Measurements from ENCODE around the gene KRTAP4-5.
"Not testable (repeated sequence)": the region's sequence is repeated elsewhere in the genome, so short reads cannot be mapped to it uniquely, and the experiment has no call there.

KRTAP4-5 gene

DNA sequence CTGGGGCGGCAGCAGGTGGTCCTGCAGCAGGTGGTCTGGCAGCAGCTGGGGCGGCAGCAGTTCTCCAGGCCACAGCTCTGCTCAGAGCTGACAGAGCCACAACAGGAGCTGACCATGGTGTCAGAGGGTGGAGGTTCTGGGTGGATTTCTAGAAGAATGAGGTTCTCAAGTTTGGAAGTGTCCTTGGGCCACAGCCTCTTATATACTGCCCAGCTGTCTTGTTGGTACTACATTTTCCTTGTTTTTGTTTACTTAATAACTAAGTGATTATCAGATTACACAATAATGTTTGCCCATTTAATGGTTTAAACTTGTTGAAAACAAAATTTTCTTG, at the start of gene KRTAP4-5:
KRTAP4-5 (minus strand) TSS at position 174 of the 334 bp plus-strand sequence; CDS start at position 116, 58 bp downstream.
- DNase-seq = no peak

GRCh38 chr17:41196068-41196467, 46.4 kb upstream of the KRTAP4-5 start:
- DNase-seq = no peak

- no peak for DNase-seq
Observed at GRCh38 chr17:41190328-41190727, 40.7 kb upstream of the KRTAP4-5 start.

DNA sequence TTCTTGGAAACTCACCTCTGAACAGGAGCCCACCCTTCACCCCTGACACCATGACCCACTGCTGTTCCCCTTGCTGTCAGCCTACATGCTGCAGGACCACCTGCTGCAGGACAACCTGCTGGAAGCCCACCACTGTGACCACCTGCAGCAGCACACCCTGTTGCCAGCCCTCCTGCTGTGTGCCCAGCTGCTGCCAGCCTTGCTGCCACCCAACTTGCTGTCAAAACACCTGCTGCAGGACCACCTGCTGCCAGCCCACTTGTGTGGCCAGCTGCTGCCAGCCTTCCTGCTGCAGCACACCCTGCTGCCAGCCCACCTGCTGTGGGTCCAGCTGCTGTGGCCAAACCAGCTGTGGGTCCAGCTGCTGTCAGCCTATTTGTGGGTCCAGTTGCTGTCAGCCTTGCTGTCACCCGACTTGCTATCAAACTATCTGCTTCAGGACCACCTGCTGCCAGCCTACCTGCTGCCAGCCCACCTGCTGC, 40.3 kb upstream of the KRTAP4-5 start, which contains the start of gene KRTAP9-1:
KRTAP9-1 (plus strand) TSS at position 51 of the 482 bp plus-strand sequence; CDS start at position 51, 0 bp downstream.
- not testable (repeated sequence) for DNase-seq

- no peak for DNase-seq
Observed at GRCh38 chr17:41186872-41187271, 37.2 kb upstream of the KRTAP4-5 start.

- no peak for DNase-seq
Observed at GRCh38 chr17:41185001-41185400, 35.4 kb upstream of the KRTAP4-5 start.

DNA sequence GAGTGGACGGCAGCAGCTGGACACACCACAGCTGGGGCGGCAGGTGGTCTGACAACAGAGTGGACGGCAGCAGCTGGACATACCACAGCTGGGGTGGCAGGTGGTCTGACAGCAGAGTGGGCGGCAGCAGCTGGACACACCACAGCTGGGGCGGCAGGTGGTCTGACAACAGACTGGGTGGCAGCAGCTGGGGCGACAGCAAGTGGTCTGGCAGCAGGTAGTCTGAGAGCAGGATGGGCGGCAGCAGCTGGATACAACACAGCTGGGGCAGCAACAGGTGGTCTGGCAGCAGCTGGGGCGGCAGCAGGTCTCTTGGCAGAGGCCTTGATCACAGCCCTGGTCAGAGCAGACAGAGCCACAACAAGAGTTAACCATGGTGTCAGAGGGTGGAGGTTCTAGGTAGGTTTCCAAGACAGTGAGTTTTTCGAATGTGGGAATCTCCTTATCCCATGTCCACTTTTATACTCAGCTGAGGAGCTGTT, 34.9 kb upstream of the KRTAP4-5 start, which contains the start of gene KRTAP4-1:
KRTAP4-1 (minus strand) TSS at position 432 of the 482 bp plus-strand sequence; CDS start at position 375, 57 bp downstream.
- DNase-seq = no peak

GRCh38 chr17:41178843-41179616, 29.4 kb upstream of the KRTAP4-5 start:
- no peak for DNase-seq

- DNase-seq = no peak
Observed at GRCh38 chr17:41178341-41178740, 28.7 kb upstream of the KRTAP4-5 start.

DNA sequence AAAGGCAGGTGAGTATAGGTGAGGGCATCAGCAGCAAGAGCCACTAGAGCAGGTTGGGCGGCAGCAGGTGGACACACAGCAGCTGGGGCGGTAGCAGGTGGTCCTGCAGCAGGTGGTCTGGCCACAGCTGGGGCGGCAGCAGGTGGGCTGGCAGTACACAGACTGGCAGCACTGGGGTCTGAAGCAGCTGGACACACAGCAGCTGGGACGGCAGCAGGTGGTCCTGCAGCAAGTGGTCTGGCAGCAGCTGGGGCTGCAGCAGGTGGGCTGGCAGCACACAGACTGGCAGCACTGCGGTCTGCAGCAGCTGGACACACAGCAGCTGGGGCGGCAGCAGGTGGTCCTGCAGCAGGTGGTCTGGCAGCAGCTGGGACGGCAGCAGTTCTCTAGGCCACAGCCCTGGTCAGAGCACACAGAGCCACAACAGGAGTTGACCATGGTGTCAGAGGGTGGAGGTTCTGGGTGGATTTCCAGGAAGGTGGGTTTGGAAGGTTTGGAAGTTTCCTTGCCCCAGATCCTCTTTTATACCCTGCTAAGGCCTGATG, 28.2 kb upstream of the KRTAP4-5 start, which contains the start of gene KRTAP4-2:
KRTAP4-2 (minus strand) TSS at position 495 of the 545 bp plus-strand sequence; CDS start at position 438, 57 bp downstream.
- DNase-seq = no peak

DNA sequence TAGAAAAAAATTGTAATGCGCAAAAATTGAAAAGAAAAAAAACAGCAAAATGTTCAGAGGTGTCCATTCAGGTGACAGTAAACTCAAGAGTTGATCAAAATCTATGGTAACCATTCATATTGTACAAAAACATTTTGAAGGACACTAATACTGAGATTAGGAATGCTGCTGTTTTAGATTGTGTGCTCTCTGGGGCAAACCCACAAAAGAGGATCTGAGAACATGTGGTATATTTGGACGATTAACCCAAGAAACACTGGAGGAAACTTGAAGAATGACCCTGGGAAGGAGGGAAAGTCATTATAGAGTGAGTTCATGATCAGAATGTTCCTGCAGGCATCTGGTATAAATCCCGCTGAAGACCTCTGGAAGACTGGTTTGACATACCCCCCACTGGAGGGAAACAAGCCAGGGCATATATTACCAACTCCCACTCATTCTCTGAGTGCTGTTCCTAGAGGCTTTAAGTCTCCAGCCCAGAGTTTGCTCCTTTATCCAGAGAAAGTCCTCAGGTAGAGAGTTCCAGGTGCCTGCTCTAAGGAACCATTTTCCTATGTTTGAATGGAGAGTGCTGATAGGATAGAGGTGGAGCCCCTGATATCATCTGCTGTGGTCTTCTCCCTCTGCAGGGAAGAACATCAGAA, 27.2 kb upstream of the KRTAP4-5 start:
- no peak for DNase-seq

DNA sequence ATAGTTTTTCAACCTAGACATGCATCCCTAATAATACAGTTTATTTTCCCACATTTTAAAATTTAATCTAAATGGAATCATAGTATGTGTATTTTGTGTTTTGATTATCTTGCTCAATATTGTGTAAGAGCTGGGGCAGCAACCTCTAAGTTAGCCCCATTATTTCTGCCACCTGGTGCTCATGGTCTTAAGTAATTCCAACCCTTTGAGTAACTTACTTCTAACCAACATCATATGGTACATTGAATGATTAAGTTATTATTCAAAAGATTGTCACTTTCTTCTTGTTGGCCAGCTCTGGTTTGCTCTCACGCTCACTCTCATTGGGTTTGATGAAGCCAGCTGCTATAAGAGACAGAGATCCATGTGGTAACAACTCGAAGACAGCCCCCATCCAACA, 22.3 kb upstream of the KRTAP4-5 start:
- no peak for DNase-seq

- DNase-seq = no peak
Observed at GRCh38 chr17:41168121-41168520, 18.5 kb upstream of the KRTAP4-5 start, which contains the start of gene KRTAP4-3. TSS of gene KRTAP4-3 (minus strand) at chr17:41168221. CDS start at chr17:41168172, 49 bp downstream.

- no peak for DNase-seq
Observed at GRCh38 chr17:41167561-41167960, 17.9 kb upstream of the KRTAP4-5 start.

- DNase-seq = no peak
Observed at GRCh38 chr17:41163828-41164227, 14.2 kb upstream of the KRTAP4-5 start.

DNA sequence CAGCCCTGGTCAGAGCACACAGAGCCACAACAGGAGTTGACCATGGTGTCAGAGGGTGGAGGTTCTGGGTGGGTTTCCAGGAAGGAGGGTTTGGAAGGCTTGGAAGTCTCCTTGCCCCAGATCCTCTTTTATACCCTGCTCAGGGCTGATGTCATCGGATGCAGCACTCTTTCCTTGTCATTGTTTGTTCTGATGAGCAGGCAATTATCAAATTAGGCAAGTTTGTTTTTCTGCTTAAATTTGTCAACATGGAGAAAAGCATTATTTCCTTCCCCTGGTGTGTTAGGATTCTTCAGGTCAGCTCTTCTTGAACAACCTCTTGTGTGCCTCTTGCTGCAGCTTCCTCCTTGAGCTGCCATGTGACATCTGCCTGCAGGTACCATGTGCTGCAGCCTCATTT, 11.0 kb upstream of the KRTAP4-5 start, which contains the start of gene KRTAP4-4:
KRTAP4-4 (minus strand) TSS at position 101 of the 400 bp plus-strand sequence; CDS start at position 44, 57 bp downstream.
- no peak for DNase-seq

GRCh38 chr17:41160190-41160589, 10.6 kb upstream of the KRTAP4-5 start:
- not testable (repeated sequence) for DNase-seq

DNA sequence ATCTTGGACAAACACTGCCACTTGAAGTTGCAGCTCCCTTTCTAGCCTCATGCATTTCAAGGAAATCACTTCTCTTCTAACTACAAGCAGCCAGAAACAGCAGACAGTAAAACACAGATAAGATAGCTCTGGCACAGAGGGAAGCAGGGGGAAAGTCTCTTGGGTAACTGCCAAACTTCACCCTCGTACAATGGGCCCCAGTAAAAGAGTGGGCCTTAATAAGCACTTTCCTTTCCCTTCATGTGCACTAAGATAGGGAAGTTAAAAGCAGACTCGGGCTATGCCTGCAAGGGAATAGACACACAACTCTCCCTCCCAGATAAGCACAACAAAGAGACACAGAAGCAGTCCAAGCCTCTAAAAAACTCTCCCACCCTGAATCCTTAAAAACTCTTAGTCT, 4.2 kb upstream of the KRTAP4-5 start:
- DNase-seq = no peak

- no peak for DNase-seq
Observed at GRCh38 chr17:41151525-41151924, 1.9 kb upstream of the KRTAP4-5 start.

- DNase-seq = no peak
Observed at GRCh38 chr17:41150026-41150425, 401 bp upstream of the KRTAP4-5 start.

DNA sequence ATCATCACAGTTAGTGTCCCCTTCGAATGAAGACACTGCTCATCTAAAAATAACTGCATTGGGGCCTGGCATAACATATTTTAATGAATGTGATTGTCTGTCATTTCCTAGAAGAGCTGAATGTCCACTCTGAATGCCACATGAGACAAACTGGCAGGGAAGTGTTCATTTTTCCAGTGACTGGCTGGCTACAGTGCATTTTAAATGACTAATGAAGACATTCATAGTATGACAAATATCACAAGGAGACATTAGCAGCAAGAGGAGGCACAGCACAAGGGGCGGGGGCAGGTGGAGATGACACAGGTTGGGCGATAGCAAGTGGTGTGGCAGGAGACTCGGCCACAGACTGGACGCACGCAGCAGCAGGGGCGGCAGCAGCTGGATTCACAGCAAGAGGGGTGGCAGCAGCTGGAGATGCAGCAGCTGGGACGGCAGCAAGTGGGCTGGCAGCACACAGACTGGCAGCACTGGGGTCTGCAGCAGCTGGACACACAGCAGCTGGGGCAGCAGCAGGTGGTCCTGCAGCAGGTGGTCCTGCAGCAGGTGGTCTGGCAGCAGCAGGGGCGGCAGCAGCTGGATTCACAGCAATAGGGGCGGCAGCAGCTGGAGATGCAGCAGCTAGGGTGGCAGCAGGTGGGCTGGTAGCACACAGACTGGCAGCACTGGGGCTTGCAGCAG, 514 bp downstream of the KRTAP4-5 start:
- DNase-seq = not testable (repeated sequence)

GRCh38 chr17:41147531-41148204, 2.0 kb downstream of the KRTAP4-5 start:
- DNase-seq = no peak
